OCI-LY1 (cell line): ENCODE results near the gene USP3.

ENCODE experiments used
- CTCF ChIP-seq: fragments of 200-600 bp; sonication (generic), shearing (Covaris generic); IDR thresholded peaks from 2 replicates; pipeline ENCODE4 v1.5.1; 2017; ENCODE audit warnings: mild to moderate bottlenecking, antibody characterized with exemption, low read length, moderate library complexity, mixed read lengths
- EZH2 ChIP-seq: fragments of 200-600 bp; sonication (generic), shearing (Covaris generic); IDR thresholded peaks from 2 replicates; pipeline ENCODE4 v1.8.0; 2017; ENCODE audit warnings: borderline replicate concordance, mixed run types, mild to moderate bottlenecking, antibody characterized with exemption, low read length, moderate library complexity, mixed read lengths

- TF ChIP-seq CTCF (no peak), EZH2 (no peak)
Measured at GRCh38 chr15:63519041-63519440, 14.6 kb downstream of the USP3 start.
